GM12878 (cell line): ENCODE measurements around the gene PLEKHG2. TPM values are rescaled to one million over a fixed set of nuclear protein-coding genes. Genes with fewer than 3 reads are reported as not detected.

Experiments
- MXI1 ChIP-seq: fragments of 150-350 bp; IDR thresholded peaks from 2 replicates; pipeline ENCODE4 v1.6.1; 2011; ENCODE audit warnings: low read depth, mild to moderate bottlenecking, inconsistent platforms, low read length, improper control_type of control experiment
- MYC ChIP-seq: IDR thresholded peaks from 2 replicates; pipeline ENCODE4 v1.6.1; 2011; ENCODE audit warnings: mild to moderate bottlenecking, low read length, moderate library complexity, inconsistent platforms; ENCODE audit not compliant: insufficient read depth, insufficient replicate concordance, insufficient read length, severe bottlenecking
- RFX5 ChIP-seq: IDR thresholded peaks from 2 replicates; pipeline ENCODE4 v1.6.1; 2011; ENCODE audit warnings: low read depth, low read length, improper control_type of control experiment
- polyA plus RNA-seq, 11 experiments: library from polyadenylated mRNA; depleted of rRNA in 4 of 11; unstranded in 6 of 11; stranded (reverse) in 5 of 11; fragments of >200 nt; fragmentation: Nextera tagmentation in 4 of 11; fragmentation: Illumina TruSeq in 1 of 11; extraction: Ambion mirVana in 4 of 11; extraction: Trizol in 1 of 11; gene quantifications; 1 replicate in 1 of 11; 2 replicates in 10 of 11; pipeline versions ENCODE4 v1.2.1 to v1.2.3, GENCODE V29; 2011 to 2016; ENCODE audit warnings: inconsistent platforms in 2 of 11, missing spikeins in 2 of 11, low read depth in 1 of 11
- total RNA-seq, 4 experiments: library from RNA; depleted of rRNA in 3 of 4; stranded (reverse); fragments of >200 nt in 3 of 4; fragmentation: Illumina TruSeq in 1 of 4; extraction: Trizol in 1 of 4; gene quantifications; 2 replicates each; pipeline versions ENCODE4 v1.2.1 to v1.2.3, GENCODE V29; 2013 to 2021
- TF ChIP-seq, protein P1 (sequence below): fragments of 450-650 bp; IDR thresholded peaks from 2 replicates; pipeline ENCODE4 v1.6.1; 2016; ENCODE audit warnings: mild to moderate bottlenecking
- TF ChIP-seq, protein P2 (sequence below): fragments of 450-650 bp; IDR thresholded peaks from 2 replicates; pipeline ENCODE4 v1.6.1; 2017; ENCODE audit warnings: mild to moderate bottlenecking, low read depth, inconsistent platforms; ENCODE audit not compliant: poor library complexity, severe bottlenecking

PLEKHG2 gene
- total and polyA plus RNA-seq, 10 of the 15 experiments (the other 5 are each of a cell fraction or from before 2014, with no cell fraction given): 3.0 to 62.5 (median 17.2) TPM

DNA sequence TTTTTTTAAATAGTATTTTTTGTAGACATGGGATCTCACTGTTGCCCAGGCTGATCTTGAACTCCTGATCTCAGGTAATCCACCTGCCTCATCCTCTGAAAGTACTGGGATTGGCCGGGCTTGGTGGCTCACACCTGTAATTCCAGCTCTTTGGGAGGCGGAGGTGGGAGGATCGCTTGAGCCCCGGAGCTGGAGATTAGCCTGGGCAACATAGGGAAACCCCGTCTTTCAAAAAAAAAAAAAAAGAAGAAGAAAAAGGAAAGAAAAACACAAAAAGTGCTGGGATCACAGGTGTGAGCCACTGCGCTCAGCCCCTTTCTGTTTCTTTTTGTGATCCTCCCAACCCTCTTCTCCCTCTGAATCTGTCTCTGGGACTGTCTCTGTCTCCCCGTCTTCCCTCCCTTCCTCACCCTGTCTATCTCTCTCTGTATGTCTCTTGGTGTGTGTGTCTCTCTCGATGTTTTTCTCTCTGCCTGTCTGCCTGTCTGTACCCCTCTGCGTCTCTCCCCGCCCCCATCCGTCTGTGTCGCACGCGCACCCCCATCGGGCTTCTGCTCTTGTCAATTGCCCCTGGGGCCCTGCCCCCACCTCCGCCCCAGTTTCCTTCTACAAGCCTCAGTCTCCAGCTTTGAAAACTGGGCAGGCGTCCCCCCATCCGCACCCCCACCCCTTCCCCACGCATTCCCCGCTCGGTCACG, 6.4 kb upstream of the PLEKHG2 start (continued):
- TF ChIP-seq, protein P1, sequence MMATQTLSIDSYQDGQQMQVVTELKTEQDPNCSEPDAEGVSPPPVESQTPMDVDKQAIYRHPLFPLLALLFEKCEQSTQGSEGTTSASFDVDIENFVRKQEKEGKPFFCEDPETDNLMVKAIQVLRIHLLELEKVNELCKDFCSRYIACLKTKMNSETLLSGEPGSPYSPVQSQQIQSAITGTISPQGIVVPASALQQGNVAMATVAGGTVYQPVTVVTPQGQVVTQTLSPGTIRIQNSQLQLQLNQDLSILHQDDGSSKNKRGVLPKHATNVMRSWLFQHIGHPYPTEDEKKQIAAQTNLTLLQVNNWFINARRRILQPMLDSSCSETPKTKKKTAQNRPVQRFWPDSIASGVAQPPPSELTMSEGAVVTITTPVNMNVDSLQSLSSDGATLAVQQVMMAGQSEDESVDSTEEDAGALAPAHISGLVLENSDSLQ: peak; percentile 61
- TF ChIP-seq MYC (no peak), RFX5 (no peak), MXI1 (0 out of 2 replicates have a peak, but pooled peaks have one; percentile 6)
- TF ChIP-seq, protein P2, sequence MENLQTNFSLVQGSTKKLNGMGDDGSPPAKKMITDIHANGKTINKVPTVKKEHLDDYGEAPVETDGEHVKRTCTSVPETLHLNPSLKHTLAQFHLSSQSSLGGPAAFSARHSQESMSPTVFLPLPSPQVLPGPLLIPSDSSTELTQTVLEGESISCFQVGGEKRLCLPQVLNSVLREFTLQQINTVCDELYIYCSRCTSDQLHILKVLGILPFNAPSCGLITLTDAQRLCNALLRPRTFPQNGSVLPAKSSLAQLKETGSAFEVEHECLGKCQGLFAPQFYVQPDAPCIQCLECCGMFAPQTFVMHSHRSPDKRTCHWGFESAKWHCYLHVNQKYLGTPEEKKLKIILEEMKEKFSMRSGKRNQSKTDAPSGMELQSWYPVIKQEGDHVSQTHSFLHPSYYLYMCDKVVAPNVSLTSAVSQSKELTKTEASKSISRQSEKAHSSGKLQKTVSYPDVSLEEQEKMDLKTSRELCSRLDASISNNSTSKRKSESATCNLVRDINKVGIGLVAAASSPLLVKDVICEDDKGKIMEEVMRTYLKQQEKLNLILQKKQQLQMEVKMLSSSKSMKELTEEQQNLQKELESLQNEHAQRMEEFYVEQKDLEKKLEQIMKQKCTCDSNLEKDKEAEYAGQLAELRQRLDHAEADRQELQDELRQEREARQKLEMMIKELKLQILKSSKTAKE: peak; percentile 48
